ENCODE measurements around the gene GPX8. TPM values are rescaled to one million over a fixed set of nuclear protein-coding genes. Genes with fewer than 3 reads are reported as not detected.

The GPX8 gene
- total and polyA plus RNA-seq, 9 of the 15 experiments (the other 6 are each of a cell fraction or from before 2014, with no cell fraction given): 0.62 to 1.8 (median 1.2) TPM

- TF ChIP-seq ZBTB40 (IDR thresholded peaks at IDR 0.05) (0 out of 2 replicates have a peak, but pooled peaks have one; percentile 26), ZBTB40 (CRISPR knock-in tag; IDR thresholded peaks at IDR 0.05) (no peak), PHTF2 (CRISPR knock-in tag; IDR thresholded peaks at IDR 0.05) (no peak), BHLHE40 (IDR thresholded peaks at IDR 0.05; ENCODE audit: low read length) (peak; percentile 28; the same call in 1 of the 2 replicates), ZNF57 (CRISPR knock-in tag; IDR thresholded peaks at IDR 0.05) (no peak), RCOR1 (IDR thresholded peaks at IDR 0.05; ENCODE audit: borderline replicate concordance in 1 of 2, low read depth in 2 of 2, low read length in 2 of 2) (peak in 1 of 2 experiments; percentile 52; a peak in 1 of 4 replicates), MTA3 (IDR thresholded peaks at IDR 0.05; ENCODE audit: borderline replicate concordance) (peak; percentile 51; the same call in 1 of the 2 replicates), SP1 (CRISPR knock-in tag; IDR thresholded peaks at IDR 0.05) (peak; percentile 43; the same call in 1 of the 2 replicates), NFE2L1 (tag; IDR thresholded peaks at IDR 0.05; ENCODE audit: borderline replicate concordance, low read depth) (no peak), ATF7 (IDR thresholded peaks at IDR 0.05) (peak; percentile 45; the same call in 1 of the 2 replicates)
- TF ChIP-seq, protein P1, sequence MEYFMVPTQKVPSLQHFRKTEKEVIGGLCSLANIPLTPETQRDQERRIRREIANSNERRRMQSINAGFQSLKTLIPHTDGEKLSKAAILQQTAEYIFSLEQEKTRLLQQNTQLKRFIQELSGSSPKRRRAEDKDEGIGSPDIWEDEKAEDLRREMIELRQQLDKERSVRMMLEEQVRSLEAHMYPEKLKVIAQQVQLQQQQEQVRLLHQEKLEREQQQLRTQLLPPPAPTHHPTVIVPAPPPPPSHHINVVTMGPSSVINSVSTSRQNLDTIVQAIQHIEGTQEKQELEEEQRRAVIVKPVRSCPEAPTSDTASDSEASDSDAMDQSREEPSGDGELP (CRISPR knock-in tag; IDR thresholded peaks at IDR 0.05; ENCODE audit: borderline replicate concordance): peak; percentile 56; the same call in 1 of the 2 replicates
- TF ChIP-seq, protein P2, sequence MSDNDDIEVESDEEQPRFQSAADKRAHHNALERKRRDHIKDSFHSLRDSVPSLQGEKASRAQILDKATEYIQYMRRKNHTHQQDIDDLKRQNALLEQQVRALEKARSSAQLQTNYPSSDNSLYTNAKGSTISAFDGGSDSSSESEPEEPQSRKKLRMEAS (CRISPR knock-in tag; IDR thresholded peaks at IDR 0.05): peak; percentile 45
- TF ChIP-seq, protein P3, sequence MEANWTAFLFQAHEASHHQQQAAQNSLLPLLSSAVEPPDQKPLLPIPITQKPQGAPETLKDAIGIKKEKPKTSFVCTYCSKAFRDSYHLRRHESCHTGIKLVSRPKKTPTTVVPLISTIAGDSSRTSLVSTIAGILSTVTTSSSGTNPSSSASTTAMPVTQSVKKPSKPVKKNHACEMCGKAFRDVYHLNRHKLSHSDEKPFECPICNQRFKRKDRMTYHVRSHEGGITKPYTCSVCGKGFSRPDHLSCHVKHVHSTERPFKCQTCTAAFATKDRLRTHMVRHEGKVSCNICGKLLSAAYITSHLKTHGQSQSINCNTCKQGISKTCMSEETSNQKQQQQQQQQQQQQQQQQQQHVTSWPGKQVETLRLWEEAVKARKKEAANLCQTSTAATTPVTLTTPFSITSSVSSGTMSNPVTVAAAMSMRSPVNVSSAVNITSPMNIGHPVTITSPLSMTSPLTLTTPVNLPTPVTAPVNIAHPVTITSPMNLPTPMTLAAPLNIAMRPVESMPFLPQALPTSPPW (CRISPR knock-in tag; IDR thresholded peaks at IDR 0.05): peak; percentile 77
- TF ChIP-seq, protein P4, sequence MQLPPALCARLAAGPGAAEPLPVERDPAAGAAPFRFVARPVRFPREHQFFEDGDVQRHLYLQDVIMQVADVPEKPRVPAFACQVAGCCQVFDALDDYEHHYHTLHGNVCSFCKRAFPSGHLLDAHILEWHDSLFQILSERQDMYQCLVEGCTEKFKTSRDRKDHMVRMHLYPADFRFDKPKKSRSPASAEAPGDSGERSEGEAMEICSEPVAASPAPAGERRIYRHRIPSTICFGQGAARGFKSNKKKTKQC (CRISPR knock-in tag; IDR thresholded peaks at IDR 0.05): 0 out of 2 replicates have a peak, but pooled peaks have one; percentile 55
These were observed 16.3 kb downstream of the GPX8 start (continued) for GRCh38 chr5:55176176-55176818.
